Measurements from ENCODE around the gene STXBP6.

The STXBP6 gene

DNA sequence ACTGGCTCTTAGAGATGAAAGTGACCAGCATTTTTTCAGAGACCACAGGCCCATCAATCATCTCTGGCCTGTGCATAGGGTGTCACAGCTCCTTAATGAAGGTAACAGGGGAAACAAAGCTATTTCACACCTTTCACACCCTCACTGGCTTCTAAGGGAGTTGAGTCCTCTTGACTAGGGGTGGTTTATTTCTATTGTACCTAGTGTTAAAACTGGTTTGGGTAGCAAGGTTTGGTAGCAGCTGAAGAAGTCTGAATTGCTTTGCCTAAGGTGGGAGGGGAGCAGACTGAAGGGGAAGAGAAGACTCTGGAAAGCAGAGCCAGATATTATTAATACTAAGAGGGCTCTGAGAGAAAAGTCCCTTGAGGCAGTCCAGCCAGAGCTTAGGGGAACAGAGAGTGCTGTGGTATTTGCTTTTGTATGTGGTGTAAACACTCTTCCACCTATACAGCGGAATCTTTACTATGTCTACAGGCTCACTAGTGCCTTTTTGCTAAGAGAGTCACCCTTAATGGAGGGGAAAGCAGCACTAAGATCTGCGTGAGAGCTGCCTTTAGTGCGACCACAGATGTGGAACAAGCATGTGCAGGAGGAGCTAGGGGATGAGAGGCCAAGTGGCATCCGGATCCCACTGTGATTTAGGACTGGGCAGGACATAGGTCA, 95.8 kb downstream of the STXBP6 start:
- TF ChIP-seq, protein P1, sequence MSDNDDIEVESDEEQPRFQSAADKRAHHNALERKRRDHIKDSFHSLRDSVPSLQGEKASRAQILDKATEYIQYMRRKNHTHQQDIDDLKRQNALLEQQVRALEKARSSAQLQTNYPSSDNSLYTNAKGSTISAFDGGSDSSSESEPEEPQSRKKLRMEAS (IDR thresholded peaks at IDR 0.05; ENCODE audit: low read depth, low read length), result no peak
- TF ChIP-seq POLR2A (IDR thresholded peaks at IDR 0.05; ENCODE audit: extremely low read depth, insufficient read length), result no peak
- no peak for TF ChIP-seq MYC (IDR thresholded peaks at IDR 0.05; ENCODE audit: low read depth, low read length)
- TF ChIP-seq, protein P2, sequence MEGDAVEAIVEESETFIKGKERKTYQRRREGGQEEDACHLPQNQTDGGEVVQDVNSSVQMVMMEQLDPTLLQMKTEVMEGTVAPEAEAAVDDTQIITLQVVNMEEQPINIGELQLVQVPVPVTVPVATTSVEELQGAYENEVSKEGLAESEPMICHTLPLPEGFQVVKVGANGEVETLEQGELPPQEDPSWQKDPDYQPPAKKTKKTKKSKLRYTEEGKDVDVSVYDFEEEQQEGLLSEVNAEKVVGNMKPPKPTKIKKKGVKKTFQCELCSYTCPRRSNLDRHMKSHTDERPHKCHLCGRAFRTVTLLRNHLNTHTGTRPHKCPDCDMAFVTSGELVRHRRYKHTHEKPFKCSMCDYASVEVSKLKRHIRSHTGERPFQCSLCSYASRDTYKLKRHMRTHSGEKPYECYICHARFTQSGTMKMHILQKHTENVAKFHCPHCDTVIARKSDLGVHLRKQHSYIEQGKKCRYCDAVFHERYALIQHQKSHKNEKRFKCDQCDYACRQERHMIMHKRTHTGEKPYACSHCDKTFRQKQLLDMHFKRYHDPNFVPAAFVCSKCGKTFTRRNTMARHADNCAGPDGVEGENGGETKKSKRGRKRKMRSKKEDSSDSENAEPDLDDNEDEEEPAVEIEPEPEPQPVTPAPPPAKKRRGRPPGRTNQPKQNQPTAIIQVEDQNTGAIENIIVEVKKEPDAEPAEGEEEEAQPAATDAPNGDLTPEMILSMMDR (IDR thresholded peaks at IDR 0.05; ENCODE audit: low read depth, low read length), result no peak
- DNase-seq (ENCODE audit: low read depth), result no peak
- H3K4me3 ChIP-seq (ENCODE audit: low read depth, low read length), result no peak overlapping the region

DNA sequence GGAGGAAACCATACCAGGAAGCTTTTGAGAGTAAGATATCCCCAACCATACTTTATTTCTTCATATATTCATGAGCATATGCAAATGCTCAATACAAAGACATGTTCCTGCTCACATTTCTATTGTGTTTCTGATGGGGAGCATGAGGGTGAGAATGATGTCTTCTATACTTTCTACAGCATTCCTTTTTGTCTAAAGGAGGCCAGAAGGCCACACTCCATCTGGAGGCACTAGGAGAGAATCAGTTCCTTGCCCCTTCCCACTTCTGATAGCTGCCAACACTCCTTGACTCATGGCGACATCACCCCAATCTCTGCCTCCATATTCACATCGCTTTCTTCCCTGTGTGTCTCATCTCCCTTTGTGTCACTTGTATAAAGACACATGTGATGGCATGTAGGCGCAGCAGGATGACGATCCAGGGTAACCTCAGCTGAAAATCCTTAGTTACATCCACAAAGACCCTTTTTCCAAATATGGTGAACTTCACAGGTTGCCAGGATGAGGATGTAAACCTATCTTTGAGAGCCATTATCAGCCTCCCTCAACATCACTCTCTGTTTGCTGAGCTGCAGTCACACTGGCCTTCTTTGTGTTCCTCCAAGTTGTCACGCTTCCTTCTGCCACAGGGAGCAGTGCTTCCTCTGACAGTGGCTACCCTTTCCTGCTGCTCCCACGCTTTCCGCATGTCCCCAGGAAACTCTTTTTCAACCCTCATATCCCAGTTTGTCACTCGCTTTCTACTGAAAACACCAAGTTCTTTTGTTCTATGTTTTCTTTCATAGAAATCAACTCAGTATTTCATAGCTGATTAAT, 96.9 kb downstream of the STXBP6 start:
- H3K4me3 ChIP-seq (ENCODE audit: low read depth, low read length), result no peak overlapping the region
- DNase-seq (ENCODE audit: low read depth), result no peak
- TF ChIP-seq, protein P2 (IDR thresholded peaks at IDR 0.05; ENCODE audit: low read depth, low read length), result peak; percentile 7
- no peak for TF ChIP-seq MYC (IDR thresholded peaks at IDR 0.05; ENCODE audit: low read depth, low read length)

DNA sequence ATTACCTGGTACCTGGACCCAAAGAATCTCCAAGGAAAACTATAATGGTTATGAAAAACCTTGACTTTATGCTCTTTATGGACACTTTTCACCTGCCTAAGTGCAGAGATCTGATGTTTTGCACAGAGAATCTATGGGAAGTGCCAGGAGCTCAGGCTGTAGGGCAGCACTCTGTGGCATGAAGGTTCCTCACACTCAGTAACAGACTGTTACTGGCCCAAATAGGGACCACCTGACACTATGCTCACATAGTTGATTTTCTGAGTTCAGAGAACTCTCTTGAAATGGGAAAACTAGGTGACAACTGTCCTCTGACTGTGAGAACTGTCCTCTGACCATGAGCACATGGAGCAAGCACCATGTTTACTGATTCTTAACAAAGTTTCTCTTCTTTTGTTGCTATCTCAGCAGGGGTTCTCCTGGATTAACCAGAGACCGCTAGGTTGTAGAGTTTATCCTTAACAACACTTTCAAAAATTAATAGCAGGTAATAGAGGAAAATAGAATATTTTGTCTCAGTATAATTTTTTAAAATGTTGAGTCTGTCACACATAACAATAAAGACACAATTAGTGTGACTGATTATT, 101.6 kb downstream of the STXBP6 start:
- no peak for DNase-seq (ENCODE audit: low read depth)
- TF ChIP-seq, protein P1 (IDR thresholded peaks at IDR 0.05; ENCODE audit: low read depth, low read length), result no peak
- TF ChIP-seq POLR2A (IDR thresholded peaks at IDR 0.05; ENCODE audit: extremely low read depth, insufficient read length), result no peak
- TF ChIP-seq, protein P2 (IDR thresholded peaks at IDR 0.05; ENCODE audit: low read depth, low read length), result no peak

DNA sequence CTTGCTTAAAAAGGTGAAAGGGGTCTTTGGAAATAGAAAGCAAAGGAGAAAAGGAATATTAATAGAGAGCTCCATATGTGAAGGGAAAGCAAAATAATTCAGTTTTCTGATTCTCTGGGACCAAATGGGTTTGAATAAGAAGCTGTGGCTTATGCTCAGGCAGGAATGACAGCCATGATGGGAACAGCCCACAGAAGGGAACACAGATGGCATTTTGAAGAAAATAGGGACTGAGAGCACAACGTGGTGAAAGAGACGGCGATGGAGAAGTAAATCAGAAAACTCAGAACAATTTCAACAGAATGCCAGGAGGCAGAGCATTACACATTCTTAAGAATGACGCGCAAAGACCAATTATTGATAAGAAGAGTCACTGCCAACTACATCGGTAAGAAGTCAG, 102.8 kb downstream of the STXBP6 start:
- no peak overlapping the region for H3K4me3 ChIP-seq (ENCODE audit: low read depth, low read length)
- DNase-seq (ENCODE audit: low read depth), result no peak
- TF ChIP-seq POLR2A (IDR thresholded peaks at IDR 0.05; ENCODE audit: extremely low read depth, insufficient read length) (no peak), MYC (IDR thresholded peaks at IDR 0.05; ENCODE audit: low read depth, low read length) (no peak)
- TF ChIP-seq, protein P2 (IDR thresholded peaks at IDR 0.05; ENCODE audit: low read depth, low read length), result no peak
- TF ChIP-seq, protein P1 (IDR thresholded peaks at IDR 0.05; ENCODE audit: low read depth, low read length), result no peak

More for the DNA sequence above, 101.6 kb downstream of the STXBP6 start:
- H3K4me3 ChIP-seq (ENCODE audit: low read depth, low read length), result no peak overlapping the region

DNA sequence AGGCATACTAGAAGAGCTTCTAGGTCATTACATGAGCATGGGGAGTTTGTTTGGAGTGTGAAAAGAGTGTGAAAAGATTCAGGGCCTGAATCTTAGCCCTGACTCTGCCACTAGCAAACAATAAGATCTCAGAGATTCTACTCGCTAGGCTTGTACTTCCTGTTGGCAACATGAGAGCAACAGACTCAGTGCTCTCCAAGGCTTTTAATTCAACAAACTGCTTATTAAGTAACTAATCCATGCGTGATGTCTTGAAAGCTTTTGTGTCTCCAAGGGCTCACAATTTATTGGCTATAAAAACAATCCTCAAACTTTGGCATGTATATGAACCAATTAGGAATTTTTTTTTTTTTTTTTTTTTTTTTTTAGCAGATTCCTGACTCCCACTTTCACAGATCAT, 105.1 kb downstream of the STXBP6 start:
- TF ChIP-seq POLR2A (IDR thresholded peaks at IDR 0.05; ENCODE audit: extremely low read depth, insufficient read length) (no peak), MYC (IDR thresholded peaks at IDR 0.05; ENCODE audit: low read depth, low read length) (no peak)
- TF ChIP-seq, protein P1 (IDR thresholded peaks at IDR 0.05; ENCODE audit: low read depth, low read length), result no peak
- TF ChIP-seq, protein P2 (IDR thresholded peaks at IDR 0.05; ENCODE audit: low read depth, low read length), result no peak
- DNase-seq (ENCODE audit: low read depth), result no peak
- no peak overlapping the region for H3K4me3 ChIP-seq (ENCODE audit: low read depth, low read length)

All from NB4 (cell line).